PC-3 (cell line): Measurements from ENCODE around the gene MBLAC1. TPM values are rescaled to one million over a fixed set of nuclear protein-coding genes. Genes with fewer than 3 reads are reported as not detected.

Experiments
- ATAC-seq: fragments of 200-7000 bp; cut with Tn5 transposase; 2 replicates; pipeline ENCODE4 v1.9.1; 2020; ENCODE audit warnings: mild to moderate bottlenecking, moderate library complexity
- BruUV-seq: library from RNA; stranded (reverse); fragments of 400-500 nt; replicated peaks from 2 replicates; lab custom pipeline; 2021; lab: Mats Ljungman, UMichigan
- CTCF ChIA-PET: fragments of 300-600 bp; sonication (Branson Sonifier 250); formaldehyde crosslinking; loops from one replicate; lab custom pipeline; 2022; ENCODE audit warnings: antibody characterized with exemption; lab: Charles Lee
- POLR2A ChIA-PET: fragments of 300-600 bp; sonication (Branson Sonifier 250); formaldehyde crosslinking; loops from one replicate; lab custom pipeline; 2022; ENCODE audit warnings: antibody characterized with exemption; ENCODE audit not compliant: unreplicated experiment; lab: Charles Lee
- DNase-seq: peaks from one replicate; pipeline ENCODE4 v3.0.0-alpha.2; 2015
- H2AFZ ChIP-seq: fragments of 300-600 bp; sonication (generic); 2 replicates; pipeline ENCODE4 v1.6.0; 2016; ENCODE audit warnings: antibody characterized with exemption, low read length
- H3F3A ChIP-seq: fragments of 300-600 bp; sonication (generic); one replicate; pipeline ENCODE4 v1.6.0; 2017; ENCODE audit warnings: antibody characterized with exemption, low read length, control low read depth, mild to moderate bottlenecking; ENCODE audit not compliant: unreplicated experiment
- H3K27ac ChIP-seq: fragments of 300-600 bp; sonication (generic); 2 replicates; pipeline ENCODE4 v1.5.1; 2016; ENCODE audit warnings: mild to moderate bottlenecking, low read length
- H3K27me3 ChIP-seq: fragments of 300-600 bp; sonication (generic); 2 replicates; pipeline ENCODE4 v1.6.1; 2016; ENCODE audit warnings: low read length, mixed read lengths
- H3K36me3 ChIP-seq: fragments of 300-600 bp; sonication (generic); 2 replicates; pipeline ENCODE4 v1.6.1; 2016; ENCODE audit warnings: low read depth, mixed run types, low read length, mixed read lengths
- H3K4me1 ChIP-seq: fragments of 300-600 bp; sonication (generic); 2 replicates; pipeline ENCODE4 v1.5.1; 2016; ENCODE audit warnings: low read length; ENCODE audit not compliant: insufficient read depth
- H3K4me2 ChIP-seq: fragments of 300-600 bp; sonication (generic); 2 replicates; pipeline ENCODE4 v1.6.0; 2016; ENCODE audit warnings: low read length
- H3K4me3 ChIP-seq: fragments of 300-600 bp; sonication (generic); 2 replicates; pipeline ENCODE4 v1.5.1; 2016; ENCODE audit warnings: mild to moderate bottlenecking, low read length, mixed read lengths
- H3K79me2 ChIP-seq: fragments of 300-600 bp; sonication (generic); 2 replicates; pipeline ENCODE4 v1.6.1; 2017; ENCODE audit warnings: low read length, mixed read lengths
- H3K9ac ChIP-seq: fragments of 300-600 bp; sonication (generic); 2 replicates; pipeline ENCODE4 v1.6.0; 2016; ENCODE audit warnings: mild to moderate bottlenecking, low read length
- H3K9me2 ChIP-seq: fragments of 300-600 bp; sonication (generic); replicated peaks from 2 replicates; pipeline ENCODE4 v1.6.1; 2016; ENCODE audit warnings: mixed run types, low read length, mixed read lengths
- H3K9me3 ChIP-seq: fragments of 300-600 bp; sonication (generic); 2 replicates; pipeline ENCODE4 v1.6.1; 2016; ENCODE audit warnings: low read length, mixed read lengths
- H4K20me1 ChIP-seq: fragments of 300-600 bp; sonication (generic); 2 replicates; pipeline ENCODE4 v1.6.1; 2016; ENCODE audit warnings: low read length, mixed read lengths
- EZH2 ChIP-seq: fragments of 300-600 bp; sonication (generic); IDR thresholded peaks from one replicate; pipeline ENCODE4 v1.6.1; 2017; ENCODE audit warnings: antibody characterized with exemption, mild to moderate bottlenecking, low read length; ENCODE audit not compliant: unreplicated experiment
- EZH2phosphoT487 ChIP-seq: fragments of 300-600 bp; sonication (generic); IDR thresholded peaks from 2 replicates; pipeline ENCODE4 v1.6.1; 2018; ENCODE audit warnings: mild to moderate bottlenecking, antibody characterized with exemption, low read length, borderline replicate concordance
- intact Hi-C: fragments of 100-400 bp; cut with micrococcal nuclease; formaldehyde crosslinking; loops from 2 replicates; pipeline ENCODE4 v1.9.0; 2023
- total RNA-seq: library from RNA; depleted of rRNA; stranded (reverse); fragments of >200 nt; gene quantifications from 2 replicates; pipeline ENCODE4 v1.2.3, GENCODE V29; 2014
- TF ChIP-seq, protein P1 (sequence below): fragments of 300-600 bp; sonication (generic); conservative IDR thresholded peaks from 2 replicates; pipeline ENCODE4 v1.5.1; 2017; ENCODE audit warnings: antibody characterized with exemption, low read depth, mild to moderate bottlenecking, low read length

MBLAC1 gene
- total RNA-seq, 1 experiment from 2014 or later = 2.7 TPM

DNA sequence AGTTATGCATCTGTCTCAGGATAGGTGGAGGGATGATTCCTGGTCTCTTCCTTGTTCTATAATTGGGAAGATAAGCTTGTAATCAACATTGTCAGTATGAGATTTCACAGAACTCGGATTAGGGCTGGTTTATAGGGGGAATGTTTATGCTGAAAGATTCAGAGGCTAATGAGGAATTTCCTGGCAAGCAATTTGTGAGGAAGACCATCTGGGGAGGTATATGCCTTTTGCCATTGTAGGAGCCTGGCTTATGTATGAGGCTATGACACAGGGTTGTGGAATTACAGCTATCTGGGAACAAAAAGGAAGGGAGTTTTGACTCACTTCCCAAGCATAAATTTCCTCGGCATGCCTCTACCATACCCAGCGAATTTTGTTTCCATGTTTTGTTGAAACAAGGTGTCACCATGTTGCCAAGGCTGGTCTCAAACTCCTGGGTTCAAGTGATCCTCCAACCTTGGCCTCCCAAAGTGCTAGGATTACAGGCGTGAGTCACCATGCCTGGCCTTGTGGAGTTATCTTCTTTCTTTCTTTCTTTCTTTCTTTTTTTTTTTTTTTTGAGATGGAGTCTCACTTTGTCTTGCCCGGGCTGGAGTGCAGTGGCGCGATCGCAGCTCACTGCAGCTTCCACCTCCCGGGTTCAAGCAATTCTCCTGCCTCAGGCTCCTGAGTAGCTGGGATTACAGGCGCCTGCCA lies 39.6 kb upstream of the MBLAC1 start:
- Histone ChIP-seq H3K9ac (no peak overlapping the region), H3K9me2 (no peaks in the 10 kb centered on the region), H3K27me3 (no peaks in the 10 kb centered on the region), H3K79me2 (peaks cover 22% of the 10 kb centered on the region), H4K20me1 (peaks cover 3% of the 10 kb centered on the region; the same call in 1 of the 2 replicates), H3K9me3 (no peaks in the 10 kb centered on the region), H3K27ac (peak overlapping the region; percentile 25), H2AFZ (no peak overlapping the region), H3K36me3 (peaks cover 9% of the 10 kb centered on the region; the same call in 1 of the 2 replicates), H3K4me2 (peak overlapping the region; percentile 9; the same call in 1 of the 2 replicates), H3K4me3 (no peak overlapping the region), H3F3A (no peaks in the 10 kb centered on the region), H3K4me1 (peaks cover 33% of the 10 kb centered on the region)
- DNase-seq = peak; percentile 82
- ATAC-seq = peak; percentile 43
- CTCF ChIA-PET = no interaction called here
- POLR2A ChIA-PET = interaction anchor here (0.7 kb wide), 1 partner anchor 341 kb away, joined by 10 read pairs; the partner anchor contains the start of gene ZCWPW1
- BruUV-seq = no TSS peak
- intact Hi-C loops = no loop called here
- TF ChIP-seq EZH2 (no peak), EZH2phosphoT487 (no peak)
- TF ChIP-seq, protein P1, sequence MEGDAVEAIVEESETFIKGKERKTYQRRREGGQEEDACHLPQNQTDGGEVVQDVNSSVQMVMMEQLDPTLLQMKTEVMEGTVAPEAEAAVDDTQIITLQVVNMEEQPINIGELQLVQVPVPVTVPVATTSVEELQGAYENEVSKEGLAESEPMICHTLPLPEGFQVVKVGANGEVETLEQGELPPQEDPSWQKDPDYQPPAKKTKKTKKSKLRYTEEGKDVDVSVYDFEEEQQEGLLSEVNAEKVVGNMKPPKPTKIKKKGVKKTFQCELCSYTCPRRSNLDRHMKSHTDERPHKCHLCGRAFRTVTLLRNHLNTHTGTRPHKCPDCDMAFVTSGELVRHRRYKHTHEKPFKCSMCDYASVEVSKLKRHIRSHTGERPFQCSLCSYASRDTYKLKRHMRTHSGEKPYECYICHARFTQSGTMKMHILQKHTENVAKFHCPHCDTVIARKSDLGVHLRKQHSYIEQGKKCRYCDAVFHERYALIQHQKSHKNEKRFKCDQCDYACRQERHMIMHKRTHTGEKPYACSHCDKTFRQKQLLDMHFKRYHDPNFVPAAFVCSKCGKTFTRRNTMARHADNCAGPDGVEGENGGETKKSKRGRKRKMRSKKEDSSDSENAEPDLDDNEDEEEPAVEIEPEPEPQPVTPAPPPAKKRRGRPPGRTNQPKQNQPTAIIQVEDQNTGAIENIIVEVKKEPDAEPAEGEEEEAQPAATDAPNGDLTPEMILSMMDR = no peak

DNA sequence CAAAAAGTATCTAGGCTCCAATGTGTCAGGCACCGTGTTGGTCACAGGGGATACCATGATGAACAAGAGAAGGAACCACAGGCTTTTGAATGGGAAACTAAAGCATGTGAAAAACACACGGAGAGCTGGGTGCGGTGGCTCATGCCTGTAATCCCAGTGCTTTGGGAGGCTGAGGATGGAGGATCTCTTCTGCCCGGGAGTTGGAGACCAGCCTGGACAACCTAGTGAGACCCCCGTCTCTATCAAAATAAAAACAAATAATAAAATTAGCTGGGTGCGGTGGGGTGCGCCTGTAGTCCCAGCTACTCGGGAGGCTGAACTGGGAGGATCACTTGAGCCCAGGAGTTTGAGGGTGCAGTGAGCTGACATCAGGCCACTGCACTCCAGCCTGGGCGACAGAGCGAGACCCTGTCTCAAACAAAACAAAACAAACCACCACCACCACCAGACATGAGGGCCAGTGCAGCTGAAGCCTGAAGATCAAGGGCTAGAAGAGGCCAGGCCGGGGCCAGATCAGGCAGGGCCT lies 38.6 kb upstream of the MBLAC1 start:
- no peaks in the 10 kb centered on the region for H3F3A ChIP-seq
- H3K36me3 ChIP-seq = peaks cover 19% of the 10 kb centered on the region
- H3K4me2 ChIP-seq = peak overlapping the region; percentile 86
- CTCF ChIA-PET = no interaction called here
- POLR2A ChIA-PET = no interaction called here
- TF ChIP-seq, protein P1 = no peak
- no peak for TF ChIP-seq EZH2
- no peak for TF ChIP-seq EZH2phosphoT487
- BruUV-seq = no TSS peak
- H3K4me1 ChIP-seq = peaks cover 29% of the 10 kb centered on the region
- H3K4me3 ChIP-seq = peak overlapping the region; percentile 88
- H3K27ac ChIP-seq = peak overlapping the region; percentile 59
- no peak for DNase-seq
- ATAC-seq = no peak; the same call in 1 of the 2 replicates
- peaks cover 4% of the 10 kb centered on the region; the same call in 1 of the 2 replicates for H4K20me1 ChIP-seq
- peak overlapping the region; percentile 95 for H2AFZ ChIP-seq
- H3K9me3 ChIP-seq = no peaks in the 10 kb centered on the region
- no peaks in the 10 kb centered on the region for H3K9me2 ChIP-seq
- H3K27me3 ChIP-seq = no peaks in the 10 kb centered on the region
- H3K9ac ChIP-seq = peak overlapping the region; percentile 94
- H3K79me2 ChIP-seq = peaks cover 22% of the 10 kb centered on the region
- intact Hi-C loops = no loop called here
